DND-41 (cell line): ENCODE data around the gene GPR27.

Experiments used
- CTCF ChIP-seq: IDR thresholded peaks from 2 replicates; pipeline ENCODE4 v1.5.1; 2012; ENCODE audit warnings: borderline replicate concordance, low read length, moderate library complexity, mild to moderate bottlenecking; ENCODE audit not compliant: poor library complexity, severe bottlenecking; ENCODE audit errors: extremely low read depth
- EZH2 ChIP-seq: IDR thresholded peaks from 3 replicates; pipeline ENCODE4 v1.6.1; 2012; ENCODE audit warnings: borderline replicate concordance, low read depth, mild to moderate bottlenecking, moderate library complexity, low read length, inconsistent platforms; ENCODE audit not compliant: severe bottlenecking

DNA sequence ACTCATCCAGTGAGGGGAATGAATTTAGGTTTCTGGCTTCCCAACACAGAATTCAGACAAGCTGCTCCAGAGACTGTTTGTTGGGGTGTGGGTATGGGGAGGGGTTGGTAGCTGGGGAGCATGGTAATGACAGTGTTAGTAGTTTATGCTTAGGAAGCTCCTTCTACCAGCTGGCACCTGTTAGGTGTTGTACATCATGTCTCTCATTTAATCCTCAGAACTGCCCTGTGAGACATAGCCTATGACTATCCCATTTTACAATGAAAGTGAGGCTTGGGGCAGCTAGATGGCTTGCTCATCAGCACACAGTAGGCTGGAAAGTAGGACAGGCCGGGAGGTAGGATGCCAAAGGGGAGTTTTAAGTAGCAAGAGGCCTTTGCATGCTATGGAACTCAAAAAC lies 31.0 kb upstream of the GPR27 start:
- no peak for TF ChIP-seq CTCF
- no peak for TF ChIP-seq EZH2
